Measurements from ENCODE around the gene FHIT. TPM values are rescaled to one million over a fixed set of nuclear protein-coding genes. Genes with fewer than 3 reads are reported as not detected.

FHIT gene
- total and polyA plus RNA-seq, 4 donors = 2.1 to 14.7 (median 6.6) TPM

DNA sequence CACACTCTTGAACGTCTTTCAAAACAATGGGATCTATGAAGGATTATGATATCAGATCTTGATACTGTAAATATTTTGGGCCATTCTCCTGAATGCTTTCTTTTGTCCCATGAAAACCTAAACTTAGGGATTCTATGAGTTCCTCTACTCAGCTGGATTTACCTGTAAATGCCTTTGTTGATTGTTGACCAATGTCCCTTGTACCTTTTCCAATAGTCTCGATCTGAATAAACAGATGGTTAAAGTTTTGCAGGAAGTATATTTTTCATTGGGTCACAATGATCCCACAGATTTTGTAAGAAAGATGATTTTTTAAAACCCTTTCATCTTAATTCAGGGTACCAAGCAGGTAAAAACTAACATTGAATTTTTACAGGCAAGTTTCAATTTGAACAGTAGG lies 634.1 kb downstream of the FHIT start:
- H3K9me3 ChIP-seq (ENCODE audit: control insufficient read depth in 4 of 4, low read length in 3 of 4) = no peaks in the 10 kb centered on the region
- WGBS = 49% methylated on average over 2 of the region's 2 CpGs
- H3K27me3 ChIP-seq (ENCODE audit: control insufficient read depth in 4 of 4, insufficient read depth in 4 of 4, low read length in 3 of 4) = no peaks in the 10 kb centered on the region
- H3K9ac ChIP-seq (ENCODE audit: low read depth in 1 of 2, low read length in 2 of 2) = no peak overlapping the region
- no peak overlapping the region for H3K4me3 ChIP-seq (ENCODE audit: low read depth in 1 of 3, low read length in 3 of 3)
- TF ChIP-seq FOXA2 (IDR thresholded peaks at IDR 0.05) = peak; percentile 22
- no peak for TF ChIP-seq JUND (IDR thresholded peaks at IDR 0.05)
- DNase-seq (ENCODE audit: low spot score) = no peak
- H3K27ac ChIP-seq (ENCODE audit: low read depth in 1 of 2, low read length in 2 of 2) = no peak overlapping the region
- H3K36me3 ChIP-seq (ENCODE audit: control insufficient read depth in 4 of 4, insufficient read depth in 3 of 4, low read depth in 1 of 4, low read length in 3 of 4) = no peaks in the 10 kb centered on the region
- H3K4me1 ChIP-seq (ENCODE audit: control insufficient read depth in 4 of 4, insufficient read depth in 4 of 4, low read length in 3 of 4) = peaks cover 0 to 7% (median 5%) of the 10 kb centered on the region in 4 donors

DNA sequence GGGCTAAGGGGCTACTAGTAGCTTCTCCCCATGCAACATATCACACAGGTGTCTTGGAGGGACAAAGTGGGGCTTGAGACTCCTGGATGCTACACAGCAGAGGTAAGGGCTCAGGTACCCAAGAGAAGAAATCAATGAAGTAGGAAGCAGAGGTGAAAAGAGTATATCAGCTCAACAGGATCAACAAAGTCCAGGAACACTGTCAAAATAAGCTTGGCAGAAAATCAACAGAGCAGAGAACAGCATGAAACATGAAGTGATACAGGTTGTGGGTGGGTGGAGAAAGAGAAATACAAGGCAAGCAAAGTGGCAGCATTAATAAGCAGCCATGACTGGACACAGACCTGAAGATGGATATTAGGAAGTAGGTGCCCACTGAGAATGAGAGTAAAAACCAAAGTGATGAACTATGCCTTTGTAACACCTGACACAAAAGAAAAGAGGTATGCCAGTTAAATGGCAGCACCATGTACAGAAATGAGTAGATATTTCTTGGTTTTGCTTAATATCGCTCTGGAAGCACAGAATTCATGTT lies 637.4 kb downstream of the FHIT start:
- Histone ChIP-seq H3K4me1 (ENCODE audit: control insufficient read depth in 4 of 4, insufficient read depth in 4 of 4, low read length in 3 of 4) (peaks cover 0 to 7% (median 5%) of the 10 kb centered on the region in 4 donors), H3K4me3 (ENCODE audit: low read depth in 1 of 3, low read length in 3 of 3) (no peak overlapping the region), H3K9me3 (ENCODE audit: control insufficient read depth in 4 of 4, low read length in 3 of 4) (no peaks in the 10 kb centered on the region), H3K9ac (ENCODE audit: low read depth in 1 of 2, low read length in 2 of 2) (no peak overlapping the region), H3K27me3 (ENCODE audit: control insufficient read depth in 4 of 4, insufficient read depth in 4 of 4, low read length in 3 of 4) (no peaks in the 10 kb centered on the region), H3K27ac (ENCODE audit: low read depth in 1 of 2, low read length in 2 of 2) (no peak overlapping the region), H3K36me3 (ENCODE audit: control insufficient read depth in 4 of 4, insufficient read depth in 3 of 4, low read depth in 1 of 4, low read length in 3 of 4) (no peaks in the 10 kb centered on the region)
- no peak for TF ChIP-seq RXRA (IDR thresholded peaks at IDR 0.05)
- TF ChIP-seq YY1 (IDR thresholded peaks at IDR 0.05) = no peak
- TF ChIP-seq FOXA2 (IDR thresholded peaks at IDR 0.05) = peak; percentile 32
- TF ChIP-seq, protein P1, sequence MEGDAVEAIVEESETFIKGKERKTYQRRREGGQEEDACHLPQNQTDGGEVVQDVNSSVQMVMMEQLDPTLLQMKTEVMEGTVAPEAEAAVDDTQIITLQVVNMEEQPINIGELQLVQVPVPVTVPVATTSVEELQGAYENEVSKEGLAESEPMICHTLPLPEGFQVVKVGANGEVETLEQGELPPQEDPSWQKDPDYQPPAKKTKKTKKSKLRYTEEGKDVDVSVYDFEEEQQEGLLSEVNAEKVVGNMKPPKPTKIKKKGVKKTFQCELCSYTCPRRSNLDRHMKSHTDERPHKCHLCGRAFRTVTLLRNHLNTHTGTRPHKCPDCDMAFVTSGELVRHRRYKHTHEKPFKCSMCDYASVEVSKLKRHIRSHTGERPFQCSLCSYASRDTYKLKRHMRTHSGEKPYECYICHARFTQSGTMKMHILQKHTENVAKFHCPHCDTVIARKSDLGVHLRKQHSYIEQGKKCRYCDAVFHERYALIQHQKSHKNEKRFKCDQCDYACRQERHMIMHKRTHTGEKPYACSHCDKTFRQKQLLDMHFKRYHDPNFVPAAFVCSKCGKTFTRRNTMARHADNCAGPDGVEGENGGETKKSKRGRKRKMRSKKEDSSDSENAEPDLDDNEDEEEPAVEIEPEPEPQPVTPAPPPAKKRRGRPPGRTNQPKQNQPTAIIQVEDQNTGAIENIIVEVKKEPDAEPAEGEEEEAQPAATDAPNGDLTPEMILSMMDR (IDR thresholded peaks at IDR 0.05; ENCODE audit: low read depth, low read length, missing input control) = no peak
- TF ChIP-seq HNF4A (conservative IDR thresholded peaks at IDR 0.05) = peak in 1 of 2 donors; percentile 12
- 87% methylated on average over 1 of the region's 1 CpG for WGBS
- DNase-seq (ENCODE audit: low spot score) = no peak

DNA sequence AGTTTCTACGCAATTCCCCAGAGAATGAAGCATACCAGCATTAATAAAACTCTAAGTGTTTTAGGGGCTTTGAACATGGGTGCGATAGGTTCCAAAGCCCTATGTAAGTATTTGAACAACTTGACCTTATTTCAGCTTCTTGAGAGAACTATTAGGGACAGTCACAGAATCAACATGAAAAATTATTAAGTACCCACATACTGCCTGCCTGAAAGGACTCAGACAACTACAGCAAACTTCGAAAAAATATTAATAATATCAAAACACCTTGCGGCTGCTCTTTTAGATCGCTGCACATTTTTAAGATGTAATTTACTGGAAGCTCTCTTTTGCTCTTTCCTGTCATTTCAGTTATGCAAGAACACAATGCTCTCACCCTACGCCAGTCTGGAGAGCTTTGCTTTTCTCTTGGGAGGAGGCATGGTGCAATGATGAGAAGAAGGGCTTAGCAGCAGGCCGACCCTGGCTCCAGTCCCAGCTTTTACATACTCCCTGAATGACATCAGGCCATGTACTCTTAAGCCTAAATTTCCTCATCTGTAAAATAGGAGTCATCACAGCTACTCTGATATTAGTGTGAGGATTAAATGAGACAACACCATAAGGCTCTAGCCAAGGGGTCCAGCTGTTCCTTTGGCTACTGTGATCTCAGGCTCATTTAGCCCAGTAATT lies 640.7 kb downstream of the FHIT start:
- H3K9me3 ChIP-seq (ENCODE audit: control insufficient read depth in 4 of 4, low read length in 3 of 4) = no peaks in the 10 kb centered on the region
- no peaks in the 10 kb centered on the region for H3K36me3 ChIP-seq (ENCODE audit: control insufficient read depth in 4 of 4, insufficient read depth in 3 of 4, low read depth in 1 of 4, low read length in 3 of 4)
- no peaks in the 10 kb centered on the region for H3K4me1 ChIP-seq (ENCODE audit: control insufficient read depth in 4 of 4, insufficient read depth in 4 of 4, low read length in 3 of 4)
- 94% methylated on average over 7 of the region's 7 CpGs for WGBS
- no peak overlapping the region for H3K9ac ChIP-seq (ENCODE audit: low read depth in 1 of 2, low read length in 2 of 2)
- no peak overlapping the region for H3K27ac ChIP-seq (ENCODE audit: low read depth in 1 of 2, low read length in 2 of 2)
- no peaks in the 10 kb centered on the region for H3K27me3 ChIP-seq (ENCODE audit: control insufficient read depth in 4 of 4, insufficient read depth in 4 of 4, low read length in 3 of 4)
- DNase-seq (ENCODE audit: low spot score) = no peak
- H3K4me3 ChIP-seq (ENCODE audit: low read depth in 1 of 3, low read length in 3 of 3) = no peak overlapping the region
- TF ChIP-seq FOXA1 (IDR thresholded peaks at IDR 0.05) (no peak), YY1 (IDR thresholded peaks at IDR 0.05) (no peak), HNF4G (IDR thresholded peaks at IDR 0.05) (no peak), GABPA (IDR thresholded peaks at IDR 0.05 in 1 of 2, conservative IDR thresholded peaks at IDR 0.05 in 1 of 2) (no peak), JUND (IDR thresholded peaks at IDR 0.05) (no peak), EGR1 (IDR thresholded peaks at IDR 0.05; ENCODE audit: low read depth in 2 of 2) (no peak), TAF1 (conservative IDR thresholded peaks at IDR 0.05) (no peak), NR2F2 (IDR thresholded peaks at IDR 0.05) (no peak), FOXA2 (IDR thresholded peaks at IDR 0.05) (no peak), RAD21 (IDR thresholded peaks at IDR 0.05) (no peak), SP1 (IDR thresholded peaks at IDR 0.05) (no peak), RXRA (IDR thresholded peaks at IDR 0.05) (no peak)
- TF ChIP-seq, protein P2, sequence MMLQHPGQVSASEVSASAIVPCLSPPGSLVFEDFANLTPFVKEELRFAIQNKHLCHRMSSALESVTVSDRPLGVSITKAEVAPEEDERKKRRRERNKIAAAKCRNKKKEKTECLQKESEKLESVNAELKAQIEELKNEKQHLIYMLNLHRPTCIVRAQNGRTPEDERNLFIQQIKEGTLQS (IDR thresholded peaks at IDR 0.05) = no peak
- TF ChIP-seq, protein P3, sequence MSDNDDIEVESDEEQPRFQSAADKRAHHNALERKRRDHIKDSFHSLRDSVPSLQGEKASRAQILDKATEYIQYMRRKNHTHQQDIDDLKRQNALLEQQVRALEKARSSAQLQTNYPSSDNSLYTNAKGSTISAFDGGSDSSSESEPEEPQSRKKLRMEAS (IDR thresholded peaks at IDR 0.05) = no peak
- TF ChIP-seq, protein P4, sequence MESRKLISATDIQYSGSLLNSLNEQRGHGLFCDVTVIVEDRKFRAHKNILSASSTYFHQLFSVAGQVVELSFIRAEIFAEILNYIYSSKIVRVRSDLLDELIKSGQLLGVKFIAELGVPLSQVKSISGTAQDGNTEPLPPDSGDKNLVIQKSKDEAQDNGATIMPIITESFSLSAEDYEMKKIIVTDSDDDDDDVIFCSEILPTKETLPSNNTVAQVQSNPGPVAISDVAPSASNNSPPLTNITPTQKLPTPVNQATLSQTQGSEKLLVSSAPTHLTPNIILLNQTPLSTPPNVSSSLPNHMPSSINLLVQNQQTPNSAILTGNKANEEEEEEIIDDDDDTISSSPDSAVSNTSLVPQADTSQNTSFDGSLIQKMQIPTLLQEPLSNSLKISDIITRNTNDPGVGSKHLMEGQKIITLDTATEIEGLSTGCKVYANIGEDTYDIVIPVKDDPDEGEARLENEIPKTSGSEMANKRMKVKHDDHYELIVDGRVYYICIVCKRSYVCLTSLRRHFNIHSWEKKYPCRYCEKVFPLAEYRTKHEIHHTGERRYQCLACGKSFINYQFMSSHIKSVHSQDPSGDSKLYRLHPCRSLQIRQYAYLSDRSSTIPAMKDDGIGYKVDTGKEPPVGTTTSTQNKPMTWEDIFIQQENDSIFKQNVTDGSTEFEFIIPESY (IDR thresholded peaks at IDR 0.05) = no peak
- TF ChIP-seq, protein P1 (IDR thresholded peaks at IDR 0.05; ENCODE audit: low read depth, low read length, missing input control) = no peak

Measured in liver (tissue), 9 donors.